OCI-LY7 (cell line): ENCODE data around the gene NDOR1.

ENCODE experiments used
- EZH2phosphoT487 ChIP-seq: fragments of 200-600 bp; sonication (generic); IDR thresholded peaks from 2 replicates; pipeline ENCODE4 v1.6.1; 2018; ENCODE audit warnings: low read depth, borderline replicate concordance, mild to moderate bottlenecking, mixed run types, antibody characterized with exemption, low read length, moderate library complexity, mixed read lengths
- TF ChIP-seq, protein P1 (sequence below): fragments of 200-600 bp; sonication (generic); conservative IDR thresholded peaks from 2 replicates; pipeline ENCODE4 v1.5.1; 2014; ENCODE audit warnings: mild to moderate bottlenecking, antibody characterized with exemption, low read length, moderate library complexity, mixed read lengths

GRCh38 chr9:137251490-137252268, 46.2 kb downstream of the NDOR1 start:
- TF ChIP-seq, protein P1, sequence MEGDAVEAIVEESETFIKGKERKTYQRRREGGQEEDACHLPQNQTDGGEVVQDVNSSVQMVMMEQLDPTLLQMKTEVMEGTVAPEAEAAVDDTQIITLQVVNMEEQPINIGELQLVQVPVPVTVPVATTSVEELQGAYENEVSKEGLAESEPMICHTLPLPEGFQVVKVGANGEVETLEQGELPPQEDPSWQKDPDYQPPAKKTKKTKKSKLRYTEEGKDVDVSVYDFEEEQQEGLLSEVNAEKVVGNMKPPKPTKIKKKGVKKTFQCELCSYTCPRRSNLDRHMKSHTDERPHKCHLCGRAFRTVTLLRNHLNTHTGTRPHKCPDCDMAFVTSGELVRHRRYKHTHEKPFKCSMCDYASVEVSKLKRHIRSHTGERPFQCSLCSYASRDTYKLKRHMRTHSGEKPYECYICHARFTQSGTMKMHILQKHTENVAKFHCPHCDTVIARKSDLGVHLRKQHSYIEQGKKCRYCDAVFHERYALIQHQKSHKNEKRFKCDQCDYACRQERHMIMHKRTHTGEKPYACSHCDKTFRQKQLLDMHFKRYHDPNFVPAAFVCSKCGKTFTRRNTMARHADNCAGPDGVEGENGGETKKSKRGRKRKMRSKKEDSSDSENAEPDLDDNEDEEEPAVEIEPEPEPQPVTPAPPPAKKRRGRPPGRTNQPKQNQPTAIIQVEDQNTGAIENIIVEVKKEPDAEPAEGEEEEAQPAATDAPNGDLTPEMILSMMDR = no peak
- TF ChIP-seq EZH2phosphoT487 = no peak
